Frontal cortex (tissue), 4 donors: ENCODE measurements around the gene OSCP1. TPM values are rescaled to one million over a fixed set of nuclear protein-coding genes. Genes with fewer than 3 reads are reported as not detected.

Experiments used
- DNase-seq, 2 donors: peaks; one replicate each; pipeline ENCODE4 v3.0.0; 2012; ENCODE audit warnings: low spot score in 2 of 2
- FAIRE-seq: peaks from 2 replicates; lab custom pipeline; 2012; peaks lifted over from hg19 to GRCh38; lab: Jason Lieb, UNC
- total RNA-seq: library from RNA; depleted of rRNA; stranded (reverse); fragments of >200 nt; gene quantifications from one replicate; pipeline ENCODE4 v1.2.3, GENCODE V29; 2014
- donor health status: control.
- donor health status: control.
- donor health status: control.

OSCP1 gene
- total RNA-seq, 1 donor from 2014 or later, result 20.8 TPM

GRCh38 chr1:36453051-36453450, 2.8 kb upstream of the OSCP1 start:
- FAIRE-seq (no peak), DNase-seq (no peak)

- DNase-seq (peak in 1 of 2 donors; percentile 37), FAIRE-seq (no peak)
These were observed 661 bp upstream of the OSCP1 start for GRCh38 chr1:36450919-36451305.

- DNase-seq, result no peak
- no peak for FAIRE-seq
These were observed 1.7 kb downstream of the OSCP1 start for GRCh38 chr1:36448530-36449056.

- no peak for FAIRE-seq
- no peak for DNase-seq
These were observed 2.8 kb downstream of the OSCP1 start for GRCh38 chr1:36447450-36447849.

- FAIRE-seq (no peak), DNase-seq (no peak)
These were observed 3.5 kb downstream of the OSCP1 start for GRCh38 chr1:36446746-36447145.

GRCh38 chr1:36446271-36446670, 4.0 kb downstream of the OSCP1 start:
- FAIRE-seq (no peak), DNase-seq (no peak)

- FAIRE-seq (no peak), DNase-seq (no peak)
These were observed 7.0 kb downstream of the OSCP1 start for GRCh38 chr1:36443297-36443696.

- no peak for FAIRE-seq
- no peak for DNase-seq
These were observed 7.9 kb downstream of the OSCP1 start for GRCh38 chr1:36442337-36442736.

GRCh38 chr1:36440646-36441045, 9.6 kb downstream of the OSCP1 start:
- FAIRE-seq (no peak), DNase-seq (no peak)

GRCh38 chr1:36440044-36440443, 10.2 kb downstream of the OSCP1 start:
- no peak for FAIRE-seq
- DNase-seq, result no peak

GRCh38 chr1:36438715-36439114, 11.5 kb downstream of the OSCP1 start:
- DNase-seq (no peak), FAIRE-seq (no peak)

GRCh38 chr1:36436821-36437220, 13.4 kb downstream of the OSCP1 start:
- FAIRE-seq (no peak), DNase-seq (no peak)

GRCh38 chr1:36433102-36433501, 17.1 kb downstream of the OSCP1 start:
- no peak for FAIRE-seq
- no peak for DNase-seq

- FAIRE-seq (no peak), DNase-seq (no peak)
These were observed 17.6 kb downstream of the OSCP1 start for GRCh38 chr1:36432616-36433015.

GRCh38 chr1:36425791-36426190, 24.5 kb downstream of the OSCP1 start:
- DNase-seq, result no peak
- FAIRE-seq, result no peak

GRCh38 chr1:36421649-36422048, 28.6 kb downstream of the OSCP1 start:
- no peak for DNase-seq
- FAIRE-seq, result no peak

- FAIRE-seq, result no peak
- peak; percentile 37 to 75 for DNase-seq
These were observed 29.4 kb downstream of the OSCP1 start for GRCh38 chr1:36420836-36421317.

GRCh38 chr1:36420409-36420808, 29.8 kb downstream of the OSCP1 start:
- DNase-seq (no peak), FAIRE-seq (no peak)

- FAIRE-seq (no peak), DNase-seq (no peak)
These were observed 30.7 kb downstream of the OSCP1 start for GRCh38 chr1:36419569-36419968.

- DNase-seq (no peak), FAIRE-seq (no peak)
These were observed 31.1 kb downstream of the OSCP1 start for GRCh38 chr1:36419140-36419539.

- no peak for DNase-seq
- FAIRE-seq, result no peak
These were observed 32.3 kb downstream of the OSCP1 start for GRCh38 chr1:36417931-36418330.

- DNase-seq, result no peak
- no peak for FAIRE-seq
These were observed 34.5 kb downstream of the OSCP1 start for GRCh38 chr1:36415661-36416326.
